Transverse colon (tissue), 4 donors: ENCODE results near the gene SMURF2. TPM values are rescaled to one million over a fixed set of nuclear protein-coding genes. Genes with fewer than 3 reads are reported as not detected.

ENCODE experiments used
- DNase-seq: peaks from one replicate; pipeline ENCODE4 v3.0.0-alpha.2; 2019
- H3K27ac ChIP-seq, 4 donors: fragments of 200-600 bp; sonication (generic); 2 replicates each; pipeline ENCODE4 v1.5.1; 2016 to 2018; ENCODE audit warnings: inconsistent platforms in 4 of 4
- H3K27me3 ChIP-seq: fragments of 200-600 bp; sonication (generic); 2 replicates; pipeline ENCODE4 v1.5.1; 2017; ENCODE audit warnings: inconsistent platforms
- H3K36me3 ChIP-seq, 4 donors: fragments of 200-600 bp; sonication (generic); 2 replicates each; pipeline ENCODE4 v1.5.1; 2017 to 2019; ENCODE audit warnings: inconsistent platforms in 4 of 4
- H3K4me1 ChIP-seq, 4 donors: fragments of 200-600 bp; sonication (generic); 2 replicates each; pipeline ENCODE4 v1.5.1; 2017 to 2020; ENCODE audit warnings: inconsistent platforms in 4 of 4
- H3K4me3 ChIP-seq, 4 donors: fragments of 200-600 bp; sonication (generic); 1 replicate in 1 of 4; 2 replicates in 3 of 4; pipeline versions ENCODE4 v1.5.1 to v1.6.1; 2017 to 2019; ENCODE audit warnings: inconsistent platforms in 4 of 4
- H3K9me3 ChIP-seq, 2 donors: fragments of 200-600 bp; sonication (generic); 2 replicates each; pipeline ENCODE4 v1.5.1; 2017 to 2019; ENCODE audit warnings: inconsistent platforms in 2 of 2
- CTCF ChIP-seq, 5 experiments: fragments of 200-600 bp in 3 of 5; fragments of 450-650 bp in 2 of 5; sonication (generic) in 3 of 5; IDR thresholded peaks; 1 replicate in 2 of 5; 2 replicates in 3 of 5; pipeline ENCODE4 v1.5.1; 2016 to 2017; ENCODE audit warnings: antibody characterized with exemption in 5 of 5, inconsistent platforms in 3 of 5, mild to moderate bottlenecking in 2 of 5, moderate library complexity in 1 of 5
- EP300 ChIP-seq: sonication (generic); formaldehyde crosslinking; IDR thresholded peaks from one replicate; pipeline ENCODE4 v1.6.1; 2017; ENCODE audit warnings: antibody characterized with exemption, low read depth
- POLR2A ChIP-seq: fragments of 450-650 bp; IDR thresholded peaks from one replicate; pipeline ENCODE4 v1.6.1; 2016; ENCODE audit warnings: antibody characterized with exemption, mild to moderate bottlenecking, moderate library complexity
- POLR2AphosphoS5 ChIP-seq, 3 donors: sonication (generic); formaldehyde crosslinking; IDR thresholded peaks; one replicate each; pipeline ENCODE4 v1.6.1; 2016; ENCODE audit warnings: antibody characterized with exemption in 3 of 3
- WGBS, 2 donors: methylation state at CpG; one replicate each; pipeline ENCODE4 v1.1.5; 2018; ENCODE audit warnings: low coverage in 1 of 2; 5-methylcytosine and 5-hydroxymethylcytosine counted together
- in situ Hi-C, 4 donors: fragments of 200-750 bp; cut with MboI; loops; one replicate each; pipeline versions ENCODE4 v1.15.0 to v1.15.1; 2017; ENCODE audit warnings: low sequenced_read_pairs in 3 of 4, low pct_ligation_motif_present in 1 of 4, low pct_unique_long_range_greater_than_20kb in 1 of 4
- intact Hi-C: fragments of 100-400 bp; cut with DNase I; formaldehyde crosslinking; loops from one replicate; pipeline ENCODE4 v1.15.1; 2023; ENCODE audit warnings: low total_unique reads
- total RNA-seq, 4 donors: library from RNA; depleted of rRNA; stranded (reverse); fragments of >200 nt; gene quantifications; one replicate each; pipeline ENCODE4 v1.1.0, GENCODE V29; 2016

SMURF2 gene
- total RNA-seq, 4 donors from 2014 or later = 5.0 to 27.0 (median 14.0) TPM

GRCh38 chr17:64534187-64534586 lies 127.9 kb downstream of the SMURF2 start:
- TF ChIP-seq POLR2AphosphoS5 (IDR thresholded peaks at IDR 0.05) (no peak), POLR2A (no peak), EP300 (no peak), CTCF (IDR thresholded peaks at IDR 0.05) (no peak)
- intact Hi-C loops (no loop called here), in situ Hi-C loops (no loop called here)
- Histone ChIP-seq H3K27ac (no peak overlapping the region), H3K27me3 (no peaks in the 10 kb centered on the region), H3K4me1 (no peaks in the 10 kb centered on the region), H3K36me3 (peaks cover 0 to 89% (median 40%) of the 10 kb centered on the region in 4 donors), H3K9me3 (no peaks in the 10 kb centered on the region), H3K4me3 (no peak overlapping the region)
- no peak for DNase-seq
- WGBS, 2 donors = 63 to 78% methylated on average over 3 of the region's 3 CpGs

- Histone ChIP-seq H3K27ac (no peak overlapping the region), H3K4me1 (no peaks in the 10 kb centered on the region), H3K9me3 (no peaks in the 10 kb centered on the region), H3K36me3 (peaks cover 0 to 85% (median 42%) of the 10 kb centered on the region in 4 donors), H3K4me3 (no peak overlapping the region), H3K27me3 (no peaks in the 10 kb centered on the region)
- in situ Hi-C loops (no loop called here), intact Hi-C loops (no loop called here)
- DNase-seq = no peak
- WGBS, 2 donors = 86 to 95% methylated on average over 2 of the region's 2 CpGs
- TF ChIP-seq EP300 (no peak), POLR2A (no peak), POLR2AphosphoS5 (IDR thresholded peaks at IDR 0.05) (no peak), CTCF (IDR thresholded peaks at IDR 0.05) (no peak)
Observed at GRCh38 chr17:64533784-64534183, 128.3 kb downstream of the SMURF2 start.

- H3K36me3 ChIP-seq = peaks cover 0 to 91% (median 45%) of the 10 kb centered on the region in 4 donors
Observed at GRCh38 chr17:64532409-64532808, 129.7 kb downstream of the SMURF2 start.

GRCh38 chr17:64531955-64532371 lies 130.1 kb downstream of the SMURF2 start:
- no peak for TF ChIP-seq CTCF (IDR thresholded peaks at IDR 0.05)
- no peak for TF ChIP-seq POLR2AphosphoS5 (IDR thresholded peaks at IDR 0.05)
- TF ChIP-seq EP300 = no peak
- no peak for TF ChIP-seq POLR2A
- WGBS, 2 donors = 73 to 80% methylated on average over 1 to 5 of the region's 5 CpGs
- Histone ChIP-seq H3K9me3 (no peaks in the 10 kb centered on the region), H3K4me1 (no peaks in the 10 kb centered on the region), H3K27me3 (no peaks in the 10 kb centered on the region), H3K36me3 (peaks cover 0 to 91% (median 45%) of the 10 kb centered on the region in 4 donors), H3K4me3 (no peak overlapping the region), H3K27ac (no peak overlapping the region)
- DNase-seq = no peak
- in situ Hi-C loops (no loop called here), intact Hi-C loops (no loop called here)

More at GRCh38 chr17:64532409-64532808, 129.7 kb downstream of the SMURF2 start:
- no peaks in the 10 kb centered on the region for H3K27me3 ChIP-seq
- no peak overlapping the region for H3K27ac ChIP-seq
- H3K9me3 ChIP-seq = no peaks in the 10 kb centered on the region
- no peaks in the 10 kb centered on the region for H3K4me1 ChIP-seq
- in situ Hi-C loops (no loop called here), intact Hi-C loops (no loop called here)
- no peak for TF ChIP-seq CTCF (IDR thresholded peaks at IDR 0.05)
- no peak for TF ChIP-seq POLR2A
- TF ChIP-seq POLR2AphosphoS5 (IDR thresholded peaks at IDR 0.05) = no peak
- TF ChIP-seq EP300 = no peak
- no peak for DNase-seq
- no peak overlapping the region for H3K4me3 ChIP-seq
- WGBS, 2 donors = 90 to 95% methylated on average over 5 of the region's 5 CpGs
